Hepatocyte (in vitro differentiated cells): ENCODE results near the gene TGFBI. TPM values are rescaled to one million over a fixed set of nuclear protein-coding genes. Genes with fewer than 3 reads are reported as not detected.

Source experiments
- DNase-seq: peaks from one replicate; pipeline ENCODE4 v3.0.0-alpha.2; 2016; ENCODE audit warnings: low spot score
- H2AFZ ChIP-seq: fragments of 200-600 bp; sonication (generic); 2 replicates; pipeline ENCODE4 v1.6.0; 2016; ENCODE audit warnings: antibody characterized with exemption, mild to moderate bottlenecking
- H3K27ac ChIP-seq: fragments of 200-600 bp; sonication (generic); 2 replicates; pipeline ENCODE4 v1.5.1; 2016; ENCODE audit warnings: mild to moderate bottlenecking
- H3K27me3 ChIP-seq: fragments of 200-600 bp; sonication (generic); 2 replicates; pipeline ENCODE4 v1.6.1; 2016
- H3K36me3 ChIP-seq: fragments of 200-600 bp; sonication (generic); replicated peaks from 2 replicates; pipeline ENCODE4 v1.5.1; 2016; ENCODE audit warnings: low read depth; ENCODE audit not compliant: insufficient read depth
- H3K4me1 ChIP-seq: fragments of 200-600 bp; sonication (generic); 2 replicates; pipeline ENCODE4 v1.5.1; 2016; ENCODE audit warnings: mild to moderate bottlenecking, moderate library complexity; ENCODE audit not compliant: insufficient read depth
- H3K4me2 ChIP-seq: fragments of 200-600 bp; sonication (generic); 2 replicates; pipeline ENCODE4 v1.6.0; 2016
- H3K4me3 ChIP-seq: fragments of 200-600 bp; sonication (generic); 2 replicates; pipeline ENCODE4 v1.5.1; 2016; ENCODE audit warnings: mild to moderate bottlenecking
- H3K79me2 ChIP-seq: fragments of 200-600 bp; sonication (generic); 2 replicates; pipeline ENCODE4 v1.6.0; 2017; ENCODE audit warnings: mild to moderate bottlenecking
- H3K9me2 ChIP-seq: fragments of 200-600 bp; sonication (generic); replicated peaks from 2 replicates; pipeline ENCODE4 v1.6.0; 2017; ENCODE audit warnings: mild to moderate bottlenecking; ENCODE audit not compliant: insufficient read depth
- H3K9me3 ChIP-seq: fragments of 200-600 bp; sonication (generic); 2 replicates; pipeline ENCODE4 v1.5.1; 2016; ENCODE audit warnings: low read depth, mild to moderate bottlenecking
- H4K20me1 ChIP-seq: fragments of 200-600 bp; sonication (generic); 2 replicates; pipeline ENCODE4 v1.6.0; 2016; ENCODE audit warnings: mild to moderate bottlenecking; ENCODE audit not compliant: insufficient read depth, poor library complexity, severe bottlenecking
- CTCF ChIP-seq: fragments of 200-600 bp; sonication (generic); IDR thresholded peaks from 2 replicates; pipeline ENCODE4 v1.5.1; 2016; ENCODE audit warnings: antibody characterized with exemption, mild to moderate bottlenecking; ENCODE audit not compliant: poor library complexity
- EZH2 ChIP-seq: fragments of 200-600 bp; sonication (generic); IDR thresholded peaks from 2 replicates; pipeline ENCODE4 v1.6.1; 2016; ENCODE audit warnings: antibody characterized with exemption, mild to moderate bottlenecking, borderline replicate concordance
- EZH2phosphoT487 ChIP-seq: fragments of 200-600 bp; sonication (generic); IDR thresholded peaks from one replicate; pipeline ENCODE4 v1.6.1; 2018; ENCODE audit warnings: antibody characterized with exemption, mild to moderate bottlenecking, low read depth, moderate library complexity; ENCODE audit not compliant: unreplicated experiment, severe bottlenecking
- WGBS: methylation state at CpG from one replicate; pipeline ENCODE4 v1.1.6; 2016; ENCODE audit warnings: low lambda C conversion rate; ENCODE audit errors: missing lambda C conversion rate; 5-methylcytosine and 5-hydroxymethylcytosine counted together
- polyA plus RNA-seq: library from polyadenylated mRNA; unstranded; fragments of >200 nt; fragmentation: Nextera tagmentation; extraction: Ambion mirVana; gene quantifications from 2 replicates; pipeline ENCODE4 v1.2.1, GENCODE V29; 2016
- total RNA-seq: library from RNA; depleted of rRNA; stranded (reverse); fragments of >200 nt; gene quantifications from 2 replicates; pipeline ENCODE4 v1.2.3, GENCODE V29; 2014

Gene TGFBI
- total and polyA plus RNA-seq, 2 experiments from 2014 or later = 396 to 401 TPM

- Histone ChIP-seq H2AFZ (no peak overlapping the region), H3K27me3 (no peaks in the 10 kb centered on the region), H3K27ac (peak overlapping the region; percentile 80), H3K79me2 (no peaks in the 10 kb centered on the region), H3K4me3 (no peak overlapping the region), H3K9me3 (no peaks in the 10 kb centered on the region), H3K36me3 (no peaks in the 10 kb centered on the region), H3K9me2 (no peaks in the 10 kb centered on the region), H3K4me1 (peaks cover 30% of the 10 kb centered on the region), H3K4me2 (no peak overlapping the region), H4K20me1 (no peaks in the 10 kb centered on the region)
- WGBS = 39% methylated on average over 4 of the region's 4 CpGs
- peak; percentile 45 for DNase-seq
- TF ChIP-seq EZH2phosphoT487 (no peak), EZH2 (no peak), CTCF (no peak)
Observed at GRCh38 chr5:136011414-136012001, 17.3 kb upstream of the TGFBI start.

- H3K36me3 ChIP-seq = no peaks in the 10 kb centered on the region
- H3K79me2 ChIP-seq = no peaks in the 10 kb centered on the region
- WGBS = 43% methylated on average over 3 of the region's 3 CpGs
- H3K27ac ChIP-seq = peak overlapping the region; percentile 80
- no peak overlapping the region for H2AFZ ChIP-seq
- H3K27me3 ChIP-seq = no peaks in the 10 kb centered on the region
- H3K9me3 ChIP-seq = no peaks in the 10 kb centered on the region
- H3K9me2 ChIP-seq = no peaks in the 10 kb centered on the region
- TF ChIP-seq CTCF (no peak), EZH2phosphoT487 (no peak)
- H3K4me1 ChIP-seq = peaks cover 30% of the 10 kb centered on the region
- no peak overlapping the region for H3K4me2 ChIP-seq
- DNase-seq = no peak
- no peak overlapping the region for H3K4me3 ChIP-seq
- no peaks in the 10 kb centered on the region for H4K20me1 ChIP-seq
Observed at GRCh38 chr5:136012041-136012804, 16.6 kb upstream of the TGFBI start.

- peak overlapping the region; percentile 80 for H3K27ac ChIP-seq
Observed at GRCh38 chr5:136013559-136013958, 15.2 kb upstream of the TGFBI start.

More at GRCh38 chr5:136013559-136013958, 15.2 kb upstream of the TGFBI start:
- 50% methylated on average over 2 of the region's 2 CpGs for WGBS
- DNase-seq = no peak
- H3K79me2 ChIP-seq = no peaks in the 10 kb centered on the region
- no peak overlapping the region for H3K4me3 ChIP-seq
- H4K20me1 ChIP-seq = no peaks in the 10 kb centered on the region
- H2AFZ ChIP-seq = no peak overlapping the region
- no peaks in the 10 kb centered on the region for H3K27me3 ChIP-seq
- peaks cover 31% of the 10 kb centered on the region for H3K4me1 ChIP-seq
- H3K9me2 ChIP-seq = no peaks in the 10 kb centered on the region
- TF ChIP-seq EZH2phosphoT487 (no peak), CTCF (no peak), EZH2 (no peak)
- H3K36me3 ChIP-seq = no peaks in the 10 kb centered on the region
- H3K9me3 ChIP-seq = no peaks in the 10 kb centered on the region
- peak overlapping the region; percentile 61 for H3K4me2 ChIP-seq
